Smooth muscle cell (in vitro differentiated cells): ENCODE measurements around the gene CTNNA2. TPM values are rescaled to one million over a fixed set of nuclear protein-coding genes. Genes with fewer than 3 reads are reported as not detected.
A peak's percentile ranks its signal among the peaks of the same experiment; 100 is the strongest.

ENCODE experiments used
- DNase-seq: peaks from one replicate; lab custom pipeline; 2025; ENCODE audit not compliant: unreplicated experiment; lab: John Stamatoyannopoulos, UW
- H2AFZ ChIP-seq: fragments of 200-600 bp; sonication (generic); 2 replicates; pipeline ENCODE4 v1.6.0; 2016; ENCODE audit warnings: antibody characterized with exemption, low read depth, mild to moderate bottlenecking
- H3F3A ChIP-seq: fragments of 200-600 bp; sonication (generic); 2 replicates; pipeline ENCODE4 v1.6.0; 2017; ENCODE audit warnings: antibody characterized with exemption, low read depth
- H3K27ac ChIP-seq: fragments of 200-600 bp; sonication (generic); 2 replicates; pipeline ENCODE4 v1.5.1; 2016; ENCODE audit warnings: low read depth, mild to moderate bottlenecking
- H3K27me3 ChIP-seq: fragments of 200-600 bp; sonication (generic); 2 replicates; pipeline ENCODE4 v1.6.1; 2016; ENCODE audit warnings: low read depth, mild to moderate bottlenecking
- H3K36me3 ChIP-seq: fragments of 200-600 bp; sonication (generic); 2 replicates; pipeline ENCODE4 v1.5.1; 2016; ENCODE audit warnings: low read depth
- H3K4me1 ChIP-seq: fragments of 200-600 bp; sonication (generic); 2 replicates; pipeline ENCODE4 v1.5.1; 2016; ENCODE audit warnings: low read depth
- H3K4me2 ChIP-seq: fragments of 200-600 bp; sonication (generic); 2 replicates; pipeline ENCODE4 v1.6.0; 2016; ENCODE audit warnings: mild to moderate bottlenecking
- H3K4me3 ChIP-seq: fragments of 200-600 bp; sonication (generic); 2 replicates; pipeline ENCODE4 v1.5.1; 2016; ENCODE audit warnings: mild to moderate bottlenecking
- H3K79me2 ChIP-seq: fragments of 200-600 bp; sonication (generic); 2 replicates; pipeline ENCODE4 v1.6.0; 2016; ENCODE audit warnings: low read depth, mild to moderate bottlenecking
- H3K9ac ChIP-seq: fragments of 200-600 bp; sonication (generic); 2 replicates; pipeline ENCODE4 v1.6.0; 2016; ENCODE audit warnings: low read depth
- H3K9me3 ChIP-seq: fragments of 200-600 bp; sonication (generic); replicated peaks from 2 replicates; pipeline ENCODE4 v1.5.1; 2016; ENCODE audit warnings: low read depth
- H4K20me1 ChIP-seq: fragments of 200-600 bp; sonication (generic); 2 replicates; pipeline ENCODE4 v1.6.0; 2016; ENCODE audit warnings: low read depth
- CTCF ChIP-seq: fragments of 200-600 bp; sonication (generic); IDR thresholded peaks from 2 replicates; pipeline ENCODE4 v1.5.1; 2017; ENCODE audit warnings: borderline replicate concordance, mild to moderate bottlenecking, antibody characterized with exemption; ENCODE audit not compliant: insufficient read depth, poor library complexity, severe bottlenecking
- WGBS: methylation state at CpG from one replicate; pipeline ENCODE4 v1.1.7; 2016; ENCODE audit warnings: low lambda C conversion rate; 5-methylcytosine and 5-hydroxymethylcytosine counted together
- polyA plus RNA-seq: library from polyadenylated mRNA; unstranded; fragments of >200 nt; fragmentation: Nextera tagmentation; extraction: Ambion mirVana; gene quantifications from 2 replicates; pipeline ENCODE4 v1.2.1, GENCODE V29; 2016
- total RNA-seq: library from RNA; depleted of rRNA; stranded (reverse); fragments of >200 nt; gene quantifications from 2 replicates; pipeline ENCODE4 v1.2.3, GENCODE V29; 2014

CTNNA2 gene
- total and polyA plus RNA-seq, 2 experiments from 2014 or later = not detected

GRCh38 chr2:80002568-80003157 is 489.8 kb downstream of the CTNNA2 start:
- H3K9ac ChIP-seq = no peak overlapping the region
- no peaks in the 10 kb centered on the region for H3K79me2 ChIP-seq
- no peaks in the 10 kb centered on the region for H3K36me3 ChIP-seq
- no peak overlapping the region for H3K4me3 ChIP-seq
- DNase-seq = no peak
- no peak overlapping the region for H3K27ac ChIP-seq
- H4K20me1 ChIP-seq = no peaks in the 10 kb centered on the region
- no peaks in the 10 kb centered on the region for H3K9me3 ChIP-seq
- no peak overlapping the region for H2AFZ ChIP-seq
- H3K27me3 ChIP-seq = no peaks in the 10 kb centered on the region
- H3K4me2 ChIP-seq = no peak overlapping the region
- peaks cover 17% of the 10 kb centered on the region for H3F3A ChIP-seq
- TF ChIP-seq CTCF = no peak
- H3K4me1 ChIP-seq = peaks cover 11% of the 10 kb centered on the region
- 84% methylated on average over 6 of the region's 6 CpGs for WGBS

GRCh38 chr2:80007777-80008503 is 495.1 kb downstream of the CTNNA2 start:
- WGBS = 42% methylated on average over 5 of the region's 5 CpGs
- Histone ChIP-seq H3K27ac (no peak overlapping the region), H3K9me3 (no peaks in the 10 kb centered on the region), H3K9ac (no peak overlapping the region), H4K20me1 (no peaks in the 10 kb centered on the region), H3K4me1 (peaks cover 14% of the 10 kb centered on the region), H3K4me3 (no peak overlapping the region), H3K27me3 (no peaks in the 10 kb centered on the region), H2AFZ (peak overlapping the region; percentile 26), H3K79me2 (no peaks in the 10 kb centered on the region), H3K36me3 (no peaks in the 10 kb centered on the region), H3K4me2 (no peak overlapping the region), H3F3A (no peaks in the 10 kb centered on the region)
- no peak for DNase-seq
- no peak for TF ChIP-seq CTCF

- Histone ChIP-seq H3K9ac (no peak overlapping the region), H2AFZ (no peak overlapping the region), H3F3A (no peaks in the 10 kb centered on the region), H3K4me1 (peaks cover 14% of the 10 kb centered on the region), H3K36me3 (no peaks in the 10 kb centered on the region), H3K4me3 (no peak overlapping the region), H3K9me3 (no peaks in the 10 kb centered on the region), H3K27ac (no peak overlapping the region), H3K27me3 (no peaks in the 10 kb centered on the region), H3K4me2 (no peak overlapping the region), H4K20me1 (no peaks in the 10 kb centered on the region), H3K79me2 (no peaks in the 10 kb centered on the region)
- DNase-seq = no peak
- 70% methylated on average over 4 of the region's 4 CpGs for WGBS
- no peak for TF ChIP-seq CTCF
These were observed 495.7 kb downstream of the CTNNA2 start for GRCh38 chr2:80008596-80008995.
